HepG2 (cell line): Measurements from ENCODE around the gene TTBK1. TPM values are rescaled to one million over a fixed set of nuclear protein-coding genes. Genes with fewer than 3 reads are reported as not detected.

Source experiments
- ATF4 ChIP-seq, 2 experiments: fragments of 450-650 bp in 1 of 2; sonication (generic) in 1 of 2; formaldehyde crosslinking; IDR thresholded peaks; 2 replicates each; pipeline versions ENCODE4 v1.5.0 to v1.8.0; 2020 to 2022; ENCODE audit warnings: mild to moderate bottlenecking in 1 of 2, missing genetic modification reagents in 1 of 2
- HNF4A ChIP-seq: sonication (generic); formaldehyde crosslinking; IDR thresholded peaks from 2 replicates; pipeline ENCODE4 v1.4.0; 2020; ENCODE audit warnings: missing genetic modification reagents
- KAT8 ChIP-seq: IDR thresholded peaks from 2 replicates; pipeline ENCODE4 v1.6.1; 2016; ENCODE audit warnings: missing genetic modification reagents, missing compliant biosample characterization
- MTA1 ChIP-seq: sonication (generic); formaldehyde crosslinking; IDR thresholded peaks from 2 replicates; pipeline ENCODE4 v1.4.0; 2020; ENCODE audit warnings: missing genetic modification reagents, mild to moderate bottlenecking, borderline replicate concordance
- NRL ChIP-seq: sonication (generic); formaldehyde crosslinking; IDR thresholded peaks from 2 replicates; pipeline ENCODE4 v1.5.0; 2020; ENCODE audit warnings: missing genetic modification reagents, mild to moderate bottlenecking, moderate library complexity, borderline replicate concordance
- PAXIP1 ChIP-seq: sonication (generic); formaldehyde crosslinking; conservative IDR thresholded peaks from 2 replicates; pipeline ENCODE4 v1.4.0; 2020; ENCODE audit warnings: mild to moderate bottlenecking, missing genetic modification reagents, moderate library complexity
- PREB ChIP-seq: sonication (generic); formaldehyde crosslinking; IDR thresholded peaks from 2 replicates; pipeline ENCODE4 v1.4.0; 2020; ENCODE audit warnings: missing genetic modification reagents
- RBFOX2 ChIP-seq: fragments of 200-400 bp; formaldehyde crosslinking; IDR thresholded peaks from 2 replicates; pipeline ENCODE4 v1.6.1; 2017; ENCODE audit warnings: low read depth, mild to moderate bottlenecking, low read length
- RFX5 ChIP-seq: IDR thresholded peaks from 2 replicates; pipeline ENCODE4 v1.6.1; 2011; ENCODE audit warnings: low read depth, low read length, improper control_type of control experiment
- SKI ChIP-seq: fragments of 450-650 bp; IDR thresholded peaks from one replicate; pipeline ENCODE4 v1.6.1; 2018; ENCODE audit warnings: mild to moderate bottlenecking; ENCODE audit not compliant: partially characterized antibody
- U2AF1 ChIP-seq: fragments of 200-400 bp; formaldehyde crosslinking; optimal IDR thresholded peaks from 2 replicates; pipeline ENCODE3; 2017; ENCODE audit warnings: mild to moderate bottlenecking, low read depth, low read length
- ZMYM4 ChIP-seq: sonication (generic); formaldehyde crosslinking; IDR thresholded peaks from 2 replicates; pipeline ENCODE4 v1.8.1; 2023; ENCODE audit warnings: mild to moderate bottlenecking, missing genetic modification reagents
- ZNF263 ChIP-seq: sonication (generic); formaldehyde crosslinking; IDR thresholded peaks from 2 replicates; pipeline ENCODE4 v1.4.0; 2020; ENCODE audit warnings: missing genetic modification reagents
- ZNF616 ChIP-seq: sonication (generic); formaldehyde crosslinking; IDR thresholded peaks from 2 replicates; pipeline ENCODE4 v1.5.0; 2020; ENCODE audit warnings: low read depth, mild to moderate bottlenecking, missing genetic modification reagents
- ZNF639 ChIP-seq: conservative IDR thresholded peaks from 2 replicates; pipeline ENCODE4 v1.6.1; 2018; ENCODE audit warnings: missing genetic modification reagents
- polyA plus RNA-seq, 8 experiments: library from polyadenylated mRNA; depleted of rRNA in 3 of 8; stranded (reverse) in 7 of 8; unstranded in 1 of 8; fragments of >200 nt; fragmentation: Illumina TruSeq in 4 of 8; extraction: Trizol in 4 of 8; gene quantifications; 2 replicates each; pipeline versions ENCODE4 v1.2.1 to v1.2.3, GENCODE V29; 2011 to 2016; ENCODE audit warnings: low read depth in 4 of 8, missing spikeins in 1 of 8, mixed read lengths in 1 of 8; ENCODE audit not compliant: insufficient read depth in 1 of 8
- total RNA-seq, 5 experiments: library from RNA; depleted of rRNA; stranded (reverse); fragments of >200 nt; fragmentation: Illumina TruSeq; extraction: Trizol; gene quantifications; 2 replicates each; pipeline ENCODE4 v1.2.3, GENCODE V29; 2016; ENCODE audit warnings: low read depth in 1 of 5

Gene TTBK1
- total and polyA plus RNA-seq, 2 of the 13 experiments (the other 11 are each of a cell fraction or from before 2014, with no cell fraction given), result 0.24 to 0.33 TPM

DNA sequence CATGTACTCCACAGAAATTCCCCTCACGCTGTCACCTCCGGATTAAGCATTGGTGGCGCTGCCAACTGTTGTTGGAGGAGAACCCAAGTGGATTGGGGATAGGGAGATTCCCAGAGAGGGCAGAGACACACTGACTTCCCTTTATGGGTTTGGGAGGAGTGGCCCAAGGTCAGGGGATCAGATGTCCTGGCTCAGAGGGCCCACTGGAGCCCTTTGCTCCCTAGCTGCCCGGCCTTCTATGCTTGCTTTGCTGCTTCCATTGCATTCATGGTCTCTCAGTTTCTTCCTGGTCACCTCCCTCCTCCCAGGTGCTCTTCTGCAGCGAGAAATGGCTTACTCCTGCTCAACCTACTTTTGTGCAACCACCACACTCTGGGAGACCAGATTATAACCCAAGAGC, 46.9 kb upstream of the TTBK1 start (continued):
- no peak for TF ChIP-seq PREB
- TF ChIP-seq RFX5, result no peak
- peak; percentile 84 for TF ChIP-seq ZNF263 (CRISPR knock-in tag)
- TF ChIP-seq ZMYM4 (CRISPR knock-in tag), result peak; percentile 52; the same call in 1 of the 2 replicates
- no peak for TF ChIP-seq ZNF616
- no peak for TF ChIP-seq ATF4 (CRISPR knock-in tag; IDR thresholded peaks at IDR 0.05)
- no peak for TF ChIP-seq RBFOX2
- TF ChIP-seq PAXIP1 (CRISPR knock-in tag), result peak; percentile 38; the same call in 1 of the 2 replicates
- TF ChIP-seq KAT8, result no peak
- TF ChIP-seq SKI, result no peak
- peak; percentile 33; the same call in 1 of the 2 replicates for TF ChIP-seq MTA1 (CRISPR knock-in tag)
- TF ChIP-seq ZNF639, result no peak
- 0 out of 2 replicates have a peak, but pooled peaks have one; percentile 50 for TF ChIP-seq NRL (CRISPR knock-in tag)
- TF ChIP-seq U2AF1, result no peak
- peak; percentile 70 for TF ChIP-seq HNF4A
